Sigmoid colon (tissue), 7 donors: ENCODE data around the gene DDX20. TPM values are rescaled to one million over a fixed set of nuclear protein-coding genes. Genes with fewer than 3 reads are reported as not detected.

ENCODE experiments used
- DNase-seq: peaks from one replicate; pipeline ENCODE4 v3.0.0-alpha.2; 2019
- H3K27ac ChIP-seq, 4 donors: fragments of 200-600 bp; sonication (generic); one replicate each; pipeline ENCODE4 v1.5.1; 2016 to 2019; ENCODE audit warnings: mild to moderate bottlenecking in 1 of 4
- H3K27me3 ChIP-seq, 3 donors: fragments of 200-600 bp; sonication (generic); one replicate each; pipeline ENCODE4 v1.5.1; 2019; ENCODE audit warnings: mild to moderate bottlenecking in 1 of 3
- H3K36me3 ChIP-seq, 4 donors: fragments of 200-600 bp; sonication (generic); one replicate each; pipeline ENCODE4 v1.5.1; 2016 to 2019
- H3K4me1 ChIP-seq, 4 donors: fragments of 200-600 bp; sonication (generic); one replicate each; pipeline ENCODE4 v1.5.1; 2017 to 2019
- H3K4me3 ChIP-seq, 4 donors: fragments of 200-600 bp; sonication (generic); one replicate each; pipeline ENCODE4 v1.5.1; 2017 to 2019; ENCODE audit warnings: mild to moderate bottlenecking in 2 of 4, moderate library complexity in 1 of 4
- H3K9me3 ChIP-seq, 4 donors: fragments of 200-600 bp in 3 of 4; sonication (generic) in 3 of 4; one replicate each; pipeline versions ENCODE4 v1.5.1 to v1.6.1; 2013 to 2019
- EP300 ChIP-seq, 4 donors: sonication (generic); formaldehyde crosslinking; IDR thresholded peaks; one replicate each; pipeline ENCODE4 v1.6.1; 2017; ENCODE audit warnings: antibody characterized with exemption in 4 of 4
- POLR2A ChIP-seq, 2 donors: fragments of 450-650 bp; IDR thresholded peaks; one replicate each; pipeline ENCODE4 v1.6.1; 2016; ENCODE audit warnings: antibody characterized with exemption in 2 of 2, mild to moderate bottlenecking in 2 of 2, moderate library complexity in 2 of 2
- POLR2AphosphoS5 ChIP-seq, 4 donors: sonication (generic); formaldehyde crosslinking; IDR thresholded peaks; one replicate each; pipeline ENCODE4 v1.6.1; 2017; ENCODE audit warnings: antibody characterized with exemption in 4 of 4
- WGBS, 2 donors: extraction: QIAGEN DNeasy Blood & Tissue Kit; methylation state at CpG; one replicate each; pipeline ENCODE4 v1.1.7; 2013; 5-methylcytosine and 5-hydroxymethylcytosine counted together
- intact Hi-C: fragments of 100-400 bp; cut with DNase I; formaldehyde crosslinking; loops from one replicate; pipeline ENCODE4 v1.15.1; 2023
- polyA plus RNA-seq, 3 donors: library from polyadenylated mRNA; stranded (reverse); fragments of 200-250 nt; gene quantifications; one replicate each; pipeline ENCODE4 v1.2.3, GENCODE V29; 2013
- total RNA-seq, 4 donors: library from RNA; depleted of rRNA; stranded (reverse); fragments of >200 nt; gene quantifications; one replicate each; pipeline ENCODE4 v1.1.0, GENCODE V29; 2016
- TF ChIP-seq, protein P1 (sequence below), 4 experiments: fragments of 450-650 bp in 3 of 4; fragments of 200-600 bp in 1 of 4; IDR thresholded peaks; one replicate each; pipeline ENCODE4 v1.5.1; 2016 to 2019; ENCODE audit warnings: antibody characterized with exemption in 4 of 4, mild to moderate bottlenecking in 3 of 4, moderate library complexity in 2 of 4
- donor health status: healthy with polysubstance abuse.
- donor health status: Bipolar disorder and iron deficiency.
- donor health status: healthy.

Gene DDX20
- total and polyA plus RNA-seq, 7 donors, result 2.3 to 30.9 (median 18.7) TPM

DNA sequence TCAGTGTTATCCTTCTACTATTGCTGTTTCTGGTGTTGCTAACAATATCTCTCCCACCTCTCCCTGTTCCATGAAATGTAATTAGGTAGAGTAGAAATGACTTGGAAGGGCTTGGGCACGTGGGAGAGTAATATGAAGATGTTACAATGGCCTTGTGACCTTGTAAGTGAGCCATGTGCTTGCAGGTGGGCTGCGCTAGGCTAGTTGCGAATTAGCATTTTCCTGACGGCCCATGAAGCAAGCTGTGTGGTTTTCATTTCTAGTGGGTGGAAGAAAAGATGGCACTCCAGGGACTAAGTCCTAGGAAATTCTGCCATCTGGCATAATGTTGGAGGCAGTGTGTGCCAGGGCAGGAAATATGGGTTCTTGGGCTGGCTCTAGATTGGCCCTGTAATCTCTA lies 7.8 kb upstream of the DDX20 start:
- WGBS, 2 donors, result 83% methylated on average over 4 of the region's 4 CpGs
- no peak for DNase-seq
- peak overlapping the region in 2 of 4 donors; percentile 30 to 37 for H3K27ac ChIP-seq
- no peak for TF ChIP-seq POLR2A (IDR thresholded peaks at IDR 0.05)
- TF ChIP-seq EP300 (IDR thresholded peaks at IDR 0.05), result no peak
- no peak for TF ChIP-seq POLR2AphosphoS5 (IDR thresholded peaks at IDR 0.05)
- TF ChIP-seq, protein P1, sequence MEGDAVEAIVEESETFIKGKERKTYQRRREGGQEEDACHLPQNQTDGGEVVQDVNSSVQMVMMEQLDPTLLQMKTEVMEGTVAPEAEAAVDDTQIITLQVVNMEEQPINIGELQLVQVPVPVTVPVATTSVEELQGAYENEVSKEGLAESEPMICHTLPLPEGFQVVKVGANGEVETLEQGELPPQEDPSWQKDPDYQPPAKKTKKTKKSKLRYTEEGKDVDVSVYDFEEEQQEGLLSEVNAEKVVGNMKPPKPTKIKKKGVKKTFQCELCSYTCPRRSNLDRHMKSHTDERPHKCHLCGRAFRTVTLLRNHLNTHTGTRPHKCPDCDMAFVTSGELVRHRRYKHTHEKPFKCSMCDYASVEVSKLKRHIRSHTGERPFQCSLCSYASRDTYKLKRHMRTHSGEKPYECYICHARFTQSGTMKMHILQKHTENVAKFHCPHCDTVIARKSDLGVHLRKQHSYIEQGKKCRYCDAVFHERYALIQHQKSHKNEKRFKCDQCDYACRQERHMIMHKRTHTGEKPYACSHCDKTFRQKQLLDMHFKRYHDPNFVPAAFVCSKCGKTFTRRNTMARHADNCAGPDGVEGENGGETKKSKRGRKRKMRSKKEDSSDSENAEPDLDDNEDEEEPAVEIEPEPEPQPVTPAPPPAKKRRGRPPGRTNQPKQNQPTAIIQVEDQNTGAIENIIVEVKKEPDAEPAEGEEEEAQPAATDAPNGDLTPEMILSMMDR (IDR thresholded peaks at IDR 0.05), result no peak
- H3K36me3 ChIP-seq, result no peaks in the 10 kb centered on the region
- H3K27me3 ChIP-seq, result no peaks in the 10 kb centered on the region
- H3K9me3 ChIP-seq, result no peaks in the 10 kb centered on the region
- peaks cover 0 to 69% (median 38%) of the 10 kb centered on the region in 4 donors for H3K4me1 ChIP-seq
- H3K4me3 ChIP-seq, result no peak overlapping the region
- intact Hi-C loops, result loop anchor here (5.0 kb wide), 1 partner anchor 136 kb away; no protein-coding TSS in a partner anchor

DNA sequence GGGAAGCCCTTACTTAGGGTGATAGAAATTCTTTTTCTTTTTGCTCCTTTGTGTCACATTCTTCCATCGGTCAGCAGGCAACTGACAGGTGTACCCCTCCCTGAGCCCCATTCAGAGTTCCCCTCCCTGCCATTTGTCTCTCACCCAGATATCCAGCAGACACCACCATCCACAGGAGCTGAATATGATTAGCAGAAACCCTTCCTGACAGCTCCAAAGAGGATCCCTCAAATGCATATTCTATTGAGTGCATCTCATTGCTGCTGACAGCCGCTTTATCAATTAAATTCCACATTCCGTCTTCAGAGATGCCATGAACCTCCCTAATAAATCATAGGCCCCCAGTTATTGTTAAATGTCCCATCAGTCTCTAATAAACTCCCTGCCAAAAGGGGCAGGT lies 6.1 kb upstream of the DDX20 start:
- DNase-seq, result no peak
- Histone ChIP-seq H3K36me3 (no peaks in the 10 kb centered on the region), H3K4me1 (peaks cover 0 to 61% (median 36%) of the 10 kb centered on the region in 4 donors), H3K27me3 (no peaks in the 10 kb centered on the region), H3K9me3 (no peaks in the 10 kb centered on the region), H3K27ac (no peak overlapping the region), H3K4me3 (no peak overlapping the region)
- 74 to 94% methylated on average over 3 of the region's 3 CpGs for WGBS, 2 donors
- TF ChIP-seq POLR2AphosphoS5 (IDR thresholded peaks at IDR 0.05), result no peak
- no peak for TF ChIP-seq EP300 (IDR thresholded peaks at IDR 0.05)
- TF ChIP-seq, protein P1 (IDR thresholded peaks at IDR 0.05), result no peak
- TF ChIP-seq POLR2A (IDR thresholded peaks at IDR 0.05), result no peak
- intact Hi-C loops, result loop anchor here (5.0 kb wide), 1 partner anchor 137 kb away; no protein-coding TSS in a partner anchor

DNA sequence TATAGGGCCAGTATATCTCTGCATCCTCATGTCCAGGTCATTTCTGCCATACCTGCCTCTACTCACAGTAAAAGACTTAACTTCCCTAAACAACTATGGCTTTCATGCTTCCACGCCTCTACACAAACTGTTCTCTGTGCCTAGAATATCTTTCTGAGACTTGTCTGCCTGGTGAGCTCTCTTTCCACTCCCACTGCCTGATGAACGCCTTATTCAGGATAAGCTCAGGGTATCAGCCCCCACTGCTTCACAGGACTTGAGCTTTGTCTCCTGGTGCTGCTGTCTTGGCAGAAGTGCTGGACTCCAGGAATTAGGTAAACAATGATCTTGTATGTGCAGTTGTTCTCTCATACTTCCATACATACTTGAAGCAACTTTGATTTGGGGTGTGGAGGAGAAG lies 4.8 kb upstream of the DDX20 start:
- no peaks in the 10 kb centered on the region for H3K27me3 ChIP-seq
- H3K4me1 ChIP-seq, result peaks cover 0 to 57% (median 34%) of the 10 kb centered on the region in 4 donors
- no peak for DNase-seq
- no peaks in the 10 kb centered on the region for H3K9me3 ChIP-seq
- H3K27ac ChIP-seq, result peak overlapping the region in 3 of 4 donors; percentile 44 to 59 (median 59)
- H3K4me3 ChIP-seq, result no peak overlapping the region
- intact Hi-C loops, result no loop called here
- 79 to 88% methylated on average over 2 of the region's 2 CpGs for WGBS, 2 donors
- TF ChIP-seq, protein P1 (IDR thresholded peaks at IDR 0.05), result no peak
- TF ChIP-seq POLR2AphosphoS5 (IDR thresholded peaks at IDR 0.05), result no peak
- TF ChIP-seq EP300 (IDR thresholded peaks at IDR 0.05), result no peak
- no peak for TF ChIP-seq POLR2A (IDR thresholded peaks at IDR 0.05)
- H3K36me3 ChIP-seq, result no peaks in the 10 kb centered on the region

DNA sequence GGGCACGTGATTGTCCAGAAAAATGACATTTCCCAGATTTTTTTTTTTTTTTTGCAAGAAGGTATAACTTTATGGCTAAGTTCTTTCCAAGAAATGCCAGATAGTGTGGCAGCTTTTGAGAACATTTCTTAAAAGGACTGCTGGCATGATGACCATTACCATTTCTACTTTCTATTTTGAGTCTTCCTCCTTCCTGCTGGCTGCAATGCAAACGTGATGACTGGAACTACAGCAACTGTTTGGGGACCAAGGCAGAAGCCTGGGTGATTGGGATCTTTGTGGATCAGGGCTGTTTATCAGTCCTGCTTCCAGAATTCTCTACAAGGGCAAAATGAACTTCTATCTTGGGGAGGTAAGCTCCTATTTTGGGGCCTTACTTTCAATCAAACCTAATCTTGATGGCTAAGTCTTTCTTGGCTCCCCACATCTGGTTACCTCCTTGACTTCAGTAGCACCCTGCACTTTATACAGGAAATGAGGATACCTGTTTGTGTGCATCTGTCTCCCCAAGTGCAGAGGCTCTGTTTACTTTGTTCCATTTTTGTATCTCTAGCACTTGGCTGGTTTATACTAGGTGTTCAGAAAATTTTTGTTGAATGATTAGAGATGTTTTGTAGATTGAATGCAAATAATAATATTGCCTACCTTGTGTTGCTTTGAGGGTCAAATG lies 3.7 kb upstream of the DDX20 start:
- no peaks in the 10 kb centered on the region for H3K9me3 ChIP-seq
- peak overlapping the region in 3 of 4 donors; percentile 44 to 59 (median 59) for H3K27ac ChIP-seq
- no peaks in the 10 kb centered on the region for H3K27me3 ChIP-seq
- WGBS, 2 donors, result 50 to 55% methylated on average over 2 of the region's 2 CpGs
- TF ChIP-seq POLR2AphosphoS5 (IDR thresholded peaks at IDR 0.05) (no peak), POLR2A (IDR thresholded peaks at IDR 0.05) (no peak), EP300 (IDR thresholded peaks at IDR 0.05) (no peak)
- TF ChIP-seq, protein P1 (IDR thresholded peaks at IDR 0.05), result no peak
- DNase-seq, result no peak
- H3K36me3 ChIP-seq, result no peaks in the 10 kb centered on the region
- H3K4me1 ChIP-seq, result peaks cover 0 to 56% (median 32%) of the 10 kb centered on the region in 4 donors
- intact Hi-C loops, result no loop called here
- H3K4me3 ChIP-seq, result no peak overlapping the region
